Thyroid gland (tissue), 4 donors: ENCODE data around the gene PLK4.

Experiments
- CTCF ChIP-seq, 6 experiments: fragments of 200-600 bp in 3 of 6; fragments of 450-650 bp in 3 of 6; sonication (generic) in 3 of 6; IDR thresholded peaks; one replicate each; pipeline ENCODE4 v1.5.1; 2016 to 2019; ENCODE audit warnings: antibody characterized with exemption in 6 of 6, mild to moderate bottlenecking in 2 of 6, inconsistent platforms in 1 of 6, moderate library complexity in 1 of 6
- POLR2A ChIP-seq, 2 donors: fragments of 450-650 bp; IDR thresholded peaks; one replicate each; pipeline ENCODE4 v1.6.1; 2017; ENCODE audit warnings: antibody characterized with exemption in 2 of 2, mild to moderate bottlenecking in 2 of 2, moderate library complexity in 1 of 2

GRCh38 chr4:127856196-127856812 is 24.4 kb upstream of the PLK4 start:
- TF ChIP-seq CTCF (IDR thresholded peaks at IDR 0.05) (no peak), POLR2A (IDR thresholded peaks at IDR 0.05) (no peak)
